Nephron (organoid): ENCODE measurements around the gene SMC6.

Source experiments
- H3K27ac Mint-ChIP-seq, 3 experiments: 2 replicates each; pipeline ENCODE4 v1.8.0; 2020; ENCODE audit warnings: mixed read lengths in 3 of 3, mild to moderate bottlenecking in 2 of 3, moderate library complexity in 1 of 3
- H3K27me3 Mint-ChIP-seq: 2 replicates; pipeline ENCODE4 v1.8.0; 2021; ENCODE audit warnings: low read depth, mild to moderate bottlenecking, moderate library complexity, mixed read lengths
- H3K36me3 Mint-ChIP-seq: 2 replicates; pipeline ENCODE4 v1.8.0; 2020; ENCODE audit warnings: low read depth, mixed read lengths
- H3K4me1 Mint-ChIP-seq: 2 replicates; pipeline ENCODE4 v1.8.0; 2020; ENCODE audit warnings: mixed read lengths
- H3K4me3 Mint-ChIP-seq, 3 experiments: 2 replicates each; pipeline ENCODE4 v1.8.0; 2020; ENCODE audit warnings: mild to moderate bottlenecking in 3 of 3, mixed read lengths in 3 of 3, moderate library complexity in 2 of 3
- H3K9me3 Mint-ChIP-seq: 2 replicates; pipeline ENCODE4 v1.8.0; 2020; ENCODE audit warnings: mixed read lengths
- CTCF ChIP-seq, 3 experiments: fragments of 200-600 bp; sonication (generic); IDR thresholded peaks; one replicate each; pipeline ENCODE4 v1.5.0; 2021; ENCODE audit warnings: antibody characterized with exemption in 3 of 3; ENCODE audit not compliant: unreplicated experiment in 3 of 3

The SMC6 gene

GRCh38 chr2:17683981-17684380 is 69.6 kb downstream of the SMC6 start:
- no peaks in the 10 kb centered on the region for H3K9me3 Mint-ChIP-seq
- H3K36me3 Mint-ChIP-seq: peaks cover 62% of the 10 kb centered on the region
- H3K27me3 Mint-ChIP-seq: no peaks in the 10 kb centered on the region
- H3K27ac Mint-ChIP-seq: no peak overlapping the region
- no peaks in the 10 kb centered on the region for H3K4me1 Mint-ChIP-seq
- no peak for TF ChIP-seq CTCF (IDR thresholded peaks at IDR 0.05; ENCODE audit: unreplicated experiment in 3 of 3)
- no peak overlapping the region for H3K4me3 Mint-ChIP-seq

- Mint-ChIP-seq H3K4me1 (no peaks in the 10 kb centered on the region), H3K4me3 (no peak overlapping the region), H3K27me3 (no peaks in the 10 kb centered on the region), H3K9me3 (no peaks in the 10 kb centered on the region), H3K27ac (no peak overlapping the region), H3K36me3 (peaks cover 62% of the 10 kb centered on the region)
- no peak for TF ChIP-seq CTCF (IDR thresholded peaks at IDR 0.05; ENCODE audit: unreplicated experiment in 3 of 3)
These were observed 71.3 kb downstream of the SMC6 start for GRCh38 chr2:17682098-17682857.

GRCh38 chr2:17680119-17680518 is 73.5 kb downstream of the SMC6 start:
- Mint-ChIP-seq H3K4me1 (no peaks in the 10 kb centered on the region), H3K27me3 (no peaks in the 10 kb centered on the region), H3K4me3 (no peak overlapping the region), H3K36me3 (peaks cover 67% of the 10 kb centered on the region), H3K9me3 (no peaks in the 10 kb centered on the region), H3K27ac (no peak overlapping the region)
- no peak for TF ChIP-seq CTCF (IDR thresholded peaks at IDR 0.05; ENCODE audit: unreplicated experiment in 3 of 3)

- Mint-ChIP-seq H3K36me3 (peaks cover 41% of the 10 kb centered on the region), H3K4me1 (no peaks in the 10 kb centered on the region), H3K9me3 (no peaks in the 10 kb centered on the region), H3K27me3 (no peaks in the 10 kb centered on the region), H3K27ac (no peak overlapping the region), H3K4me3 (no peak overlapping the region)
- no peak for TF ChIP-seq CTCF (IDR thresholded peaks at IDR 0.05; ENCODE audit: unreplicated experiment in 3 of 3)
These were observed 78.8 kb downstream of the SMC6 start for GRCh38 chr2:17674817-17675216.

- no peaks in the 10 kb centered on the region for H3K4me1 Mint-ChIP-seq
- no peak overlapping the region for H3K4me3 Mint-ChIP-seq
- H3K36me3 Mint-ChIP-seq: peaks cover 43% of the 10 kb centered on the region
- H3K27me3 Mint-ChIP-seq: no peaks in the 10 kb centered on the region
- H3K9me3 Mint-ChIP-seq: no peaks in the 10 kb centered on the region
- no peak for TF ChIP-seq CTCF (IDR thresholded peaks at IDR 0.05; ENCODE audit: unreplicated experiment in 3 of 3)
- H3K27ac Mint-ChIP-seq: no peak overlapping the region
These were observed 80.9 kb downstream of the SMC6 start for GRCh38 chr2:17672583-17673317.
